NB4 (cell line): ENCODE results near the gene TMEM223.

Experiments used
- CTCF ChIP-seq: IDR thresholded peaks from one replicate; pipeline ENCODE4 v1.5.1; 2012; ENCODE audit warnings: low read depth, low read length
- MAX ChIP-seq: IDR thresholded peaks from 2 replicates; pipeline ENCODE4 v1.6.1; 2011; ENCODE audit warnings: low read depth, low read length
- MYC ChIP-seq: IDR thresholded peaks from 2 replicates; pipeline ENCODE4 v1.6.1; 2011; ENCODE audit warnings: low read depth, low read length
- POLR2A ChIP-seq: IDR thresholded peaks from 2 replicates; pipeline ENCODE4 v1.6.1; 2011; ENCODE audit warnings: mild to moderate bottlenecking; ENCODE audit not compliant: insufficient read length; ENCODE audit errors: extremely low read depth

GRCh38 chr11:62805961-62806441, 14.2 kb upstream of the TMEM223 start:
- TF ChIP-seq CTCF = no peak
- TF ChIP-seq POLR2A = no peak
- TF ChIP-seq MAX = no peak
- TF ChIP-seq MYC = no peak
